Measurements from ENCODE around the gene ZRANB3. TPM values are rescaled to one million over a fixed set of nuclear protein-coding genes. Genes with fewer than 3 reads are reported as not detected.

Gene ZRANB3
- total and polyA plus RNA-seq, 2 of the 13 experiments (the other 11 are each of a cell fraction or from before 2014, with no cell fraction given): 5.8 to 25.2 TPM

- TF ChIP-seq ZNF512 (CRISPR knock-in tag; IDR thresholded peaks at IDR 0.05): no peak; the same call in 1 of the 2 replicates
- TF ChIP-seq ZMYM4 (CRISPR knock-in tag; IDR thresholded peaks at IDR 0.05): peak; percentile 66
- no peak for TF ChIP-seq XRCC5 (optimal IDR thresholded peaks at IDR 0.05; ENCODE audit: low read length)
- no peak for TF ChIP-seq STAT6 (CRISPR knock-in tag; IDR thresholded peaks at IDR 0.05; ENCODE audit: borderline replicate concordance)
- TF ChIP-seq, protein P1, sequence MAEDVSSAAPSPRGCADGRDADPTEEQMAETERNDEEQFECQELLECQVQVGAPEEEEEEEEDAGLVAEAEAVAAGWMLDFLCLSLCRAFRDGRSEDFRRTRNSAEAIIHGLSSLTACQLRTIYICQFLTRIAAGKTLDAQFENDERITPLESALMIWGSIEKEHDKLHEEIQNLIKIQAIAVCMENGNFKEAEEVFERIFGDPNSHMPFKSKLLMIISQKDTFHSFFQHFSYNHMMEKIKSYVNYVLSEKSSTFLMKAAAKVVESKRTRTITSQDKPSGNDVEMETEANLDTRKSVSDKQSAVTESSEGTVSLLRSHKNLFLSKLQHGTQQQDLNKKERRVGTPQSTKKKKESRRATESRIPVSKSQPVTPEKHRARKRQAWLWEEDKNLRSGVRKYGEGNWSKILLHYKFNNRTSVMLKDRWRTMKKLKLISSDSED (CRISPR knock-in tag; IDR thresholded peaks at IDR 0.05): 0 out of 2 replicates have a peak, but pooled peaks have one; percentile 32
- peak; percentile 53; the same call in 1 of the 2 replicates for TF ChIP-seq ZNF777 (CRISPR knock-in tag; IDR thresholded peaks at IDR 0.05)
- no peak for TF ChIP-seq SMC3 (IDR thresholded peaks at IDR 0.05; ENCODE audit: low read length)
- TF ChIP-seq, protein P2, sequence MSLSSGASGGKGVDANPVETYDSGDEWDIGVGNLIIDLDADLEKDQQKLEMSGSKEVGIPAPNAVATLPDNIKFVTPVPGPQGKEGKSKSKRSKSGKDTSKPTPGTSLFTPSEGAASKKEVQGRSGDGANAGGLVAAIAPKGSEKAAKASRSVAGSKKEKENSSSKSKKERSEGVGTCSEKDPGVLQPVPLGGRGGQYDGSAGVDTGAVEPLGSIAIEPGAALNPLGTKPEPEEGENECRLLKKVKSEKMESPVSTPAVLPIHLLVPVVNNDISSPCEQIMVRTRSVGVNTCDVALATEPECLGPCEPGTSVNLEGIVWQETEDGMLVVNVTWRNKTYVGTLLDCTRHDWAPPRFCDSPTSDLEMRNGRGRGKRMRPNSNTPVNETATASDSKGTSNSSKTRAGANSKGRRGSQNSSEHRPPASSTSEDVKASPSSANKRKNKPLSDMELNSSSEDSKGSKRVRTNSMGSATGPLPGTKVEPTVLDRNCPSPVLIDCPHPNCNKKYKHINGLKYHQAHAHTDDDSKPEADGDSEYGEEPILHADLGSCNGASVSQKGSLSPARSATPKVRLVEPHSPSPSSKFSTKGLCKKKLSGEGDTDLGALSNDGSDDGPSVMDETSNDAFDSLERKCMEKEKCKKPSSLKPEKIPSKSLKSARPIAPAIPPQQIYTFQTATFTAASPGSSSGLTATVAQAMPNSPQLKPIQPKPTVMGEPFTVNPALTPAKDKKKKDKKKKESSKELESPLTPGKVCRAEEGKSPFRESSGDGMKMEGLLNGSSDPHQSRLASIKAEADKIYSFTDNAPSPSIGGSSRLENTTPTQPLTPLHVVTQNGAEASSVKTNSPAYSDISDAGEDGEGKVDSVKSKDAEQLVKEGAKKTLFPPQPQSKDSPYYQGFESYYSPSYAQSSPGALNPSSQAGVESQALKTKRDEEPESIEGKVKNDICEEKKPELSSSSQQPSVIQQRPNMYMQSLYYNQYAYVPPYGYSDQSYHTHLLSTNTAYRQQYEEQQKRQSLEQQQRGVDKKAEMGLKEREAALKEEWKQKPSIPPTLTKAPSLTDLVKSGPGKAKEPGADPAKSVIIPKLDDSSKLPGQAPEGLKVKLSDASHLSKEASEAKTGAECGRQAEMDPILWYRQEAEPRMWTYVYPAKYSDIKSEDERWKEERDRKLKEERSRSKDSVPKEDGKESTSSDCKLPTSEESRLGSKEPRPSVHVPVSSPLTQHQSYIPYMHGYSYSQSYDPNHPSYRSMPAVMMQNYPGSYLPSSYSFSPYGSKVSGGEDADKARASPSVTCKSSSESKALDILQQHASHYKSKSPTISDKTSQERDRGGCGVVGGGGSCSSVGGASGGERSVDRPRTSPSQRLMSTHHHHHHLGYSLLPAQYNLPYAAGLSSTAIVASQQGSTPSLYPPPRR (CRISPR knock-in tag; IDR thresholded peaks at IDR 0.05; ENCODE audit: borderline replicate concordance): peak; percentile 49; the same call in 1 of the 2 replicates
- peak; percentile 87; the same call in 1 of the 2 replicates for TF ChIP-seq NRL (CRISPR knock-in tag; IDR thresholded peaks at IDR 0.05; ENCODE audit: borderline replicate concordance)
- peak; percentile 73 for TF ChIP-seq THAP9 (CRISPR knock-in tag; IDR thresholded peaks at IDR 0.05; ENCODE audit: borderline replicate concordance)
- TF ChIP-seq SALL2 (CRISPR knock-in tag; IDR thresholded peaks at IDR 0.05): no peak; the same call in none of the 2 replicates
- peak; percentile 54 for TF ChIP-seq HOXA3 (CRISPR knock-in tag; IDR thresholded peaks at IDR 0.05)
- peak; percentile 90 for TF ChIP-seq ZNF749 (CRISPR knock-in tag; IDR thresholded peaks at IDR 0.05; ENCODE audit: borderline replicate concordance)
Observed at GRCh38 chr2:135531231-135532197, 496 bp upstream of the ZRANB3 start, which contains the start of gene R3HDM1 (continued).

All from HepG2 (cell line).